ENCODE results near the gene THOC6. TPM values are rescaled to one million over a fixed set of nuclear protein-coding genes. Genes with fewer than 3 reads are reported as not detected.

THOC6 gene
- total and polyA plus RNA-seq, 9 of the 15 experiments (the other 6 are each of a cell fraction or from before 2014, with no cell fraction given) = 2.5 to 65.4 (median 42.3) TPM

DNA sequence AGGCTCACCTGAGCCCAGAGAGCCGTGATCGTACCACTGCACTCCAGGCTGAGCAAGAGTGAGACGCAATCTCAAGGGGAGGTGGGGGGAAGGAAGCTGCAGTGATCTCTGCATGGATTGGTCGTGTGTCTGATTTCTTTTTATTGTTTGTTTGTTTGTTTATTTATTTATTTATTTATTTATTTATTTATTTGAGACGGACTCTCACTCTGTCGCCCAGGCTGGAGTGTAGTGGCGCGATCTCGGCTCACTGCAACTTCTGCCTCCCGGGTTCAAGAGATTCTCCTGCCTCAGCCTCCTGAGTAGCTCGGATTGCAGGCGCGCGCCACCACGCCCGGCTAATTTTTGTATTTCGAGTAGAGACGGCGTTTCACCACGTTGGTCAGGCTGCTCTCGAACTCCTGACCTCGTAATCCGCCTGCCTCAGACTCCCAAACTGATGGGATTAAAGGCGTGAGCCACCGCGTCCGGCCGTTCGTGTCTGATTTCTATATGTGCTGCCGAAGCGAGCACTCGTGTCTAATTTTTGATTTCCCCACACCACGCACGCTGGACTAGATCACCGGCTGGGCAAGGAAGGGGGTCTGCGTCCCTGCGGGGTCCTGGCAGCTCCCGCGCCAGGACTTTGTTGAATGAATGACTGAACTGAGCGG lies 4.1 kb upstream of the THOC6 start (continued):
- no peak for TF ChIP-seq ZNF395 (CRISPR knock-in tag; IDR thresholded peaks at IDR 0.05)
- TF ChIP-seq ZNF583 (CRISPR knock-in tag; IDR thresholded peaks at IDR 0.05) = no peak
- no peak for TF ChIP-seq EGR1 (conservative IDR thresholded peaks at IDR 0.05)
- TF ChIP-seq VEZF1 (CRISPR knock-in tag; IDR thresholded peaks at IDR 0.05) = no peak
- no peak for TF ChIP-seq ZNF184 (CRISPR knock-in tag; IDR thresholded peaks at IDR 0.05)
- TF ChIP-seq CHD2 (IDR thresholded peaks at IDR 0.05; ENCODE audit: low read depth, low read length) = no peak
- TF ChIP-seq ETV6 (IDR thresholded peaks at IDR 0.05; ENCODE audit: borderline replicate concordance in 1 of 2, low read depth in 2 of 2, low read length in 1 of 2) = no peak
- no peak for TF ChIP-seq ETV6 (CRISPR knock-in tag; IDR thresholded peaks at IDR 0.05; ENCODE audit: borderline replicate concordance)
- TF ChIP-seq MED1 (CRISPR knock-in tag; IDR thresholded peaks at IDR 0.05; ENCODE audit: borderline replicate concordance) = no peak
- TF ChIP-seq FOXO4 (CRISPR knock-in tag; IDR thresholded peaks at IDR 0.05) = no peak
- no peak for TF ChIP-seq NR4A1 (CRISPR knock-in tag; IDR thresholded peaks at IDR 0.05)
- no peak for TF ChIP-seq NR4A1 (tag; IDR thresholded peaks at IDR 0.05)
- no peak for TF ChIP-seq TEAD1 (CRISPR knock-in tag; IDR thresholded peaks at IDR 0.05)
- 0 out of 2 replicates have a peak, but pooled peaks have one; percentile 20 for TF ChIP-seq SMARCA4 (IDR thresholded peaks at IDR 0.05)
- TF ChIP-seq ZNF175 (CRISPR knock-in tag; IDR thresholded peaks at IDR 0.05; ENCODE audit: low read depth) = no peak
- TF ChIP-seq SNIP1 (IDR thresholded peaks at IDR 0.05; ENCODE audit: low read depth) = no peak
- peak; percentile 30; the same call in 1 of the 2 replicates for TF ChIP-seq NKRF (IDR thresholded peaks at IDR 0.05; ENCODE audit: borderline replicate concordance)
- no peak for TF ChIP-seq ZNF639 (CRISPR knock-in tag; conservative IDR thresholded peaks at IDR 0.05 in 1 of 2, IDR thresholded peaks at IDR 0.05 in 1 of 2)

All from K562 (cell line).